Heart left ventricle (tissue), 13 donors: ENCODE data around the gene CTNND1.

Experiments used
- POLR2A ChIP-seq, 2 donors: fragments of 450-650 bp; IDR thresholded peaks; one replicate each; pipeline ENCODE4 v1.6.1; 2017; ENCODE audit warnings: antibody characterized with exemption in 2 of 2, mild to moderate bottlenecking in 2 of 2, moderate library complexity in 2 of 2
- TF ChIP-seq, protein P1 (sequence below), 12 donors: fragments of 200-600 bp; sonication (generic) in 4 of 12; IDR thresholded peaks; one replicate each; pipeline versions ENCODE4 v1.5.0 to v1.8.0; 2018 to 2022; ENCODE audit warnings: antibody characterized with exemption in 12 of 12, mild to moderate bottlenecking in 5 of 12
- donor health status: ischemic (EF 13 %, LVEDD 7.1; RV severe dilation, severe dysfunction).
- donor health status: DM: no; HTN: yes; CAD: no.
- donor health status: DM: no; HTN: no; CAD: no.
- donor health status: ischemic (EF 25% LVEDD 6.9; RV normal size, moderate dysfunction).
- donor health status: ischemic (EF 25% LVEDD 5.7; RV mildly dilated, moderate dysfunction).
- donor health status: ischemic (EF 35%, LVEDD 5.7; RV mildly dilated, moderate dysfunction).
- donor health status: nonischemic (EF 11% LVEDD 7.7; RV severe dilation, severe dysfunction).
- donor health status: DM: yes; HTN: yes; CAD: no.
- donor health status: PGD.
- donor health status: ischemic (EF 29% LVEDD 5.4; RV normal size, mild dysfunction).
- donor health status: nonischemic (EF 23%, LVEDD 6.1; RV moderate dilation, normal function).

GRCh38 chr11:57805780-57806179 is 44.2 kb downstream of the CTNND1 start:
- no peak for TF ChIP-seq POLR2A (IDR thresholded peaks at IDR 0.05)
- TF ChIP-seq, protein P1, sequence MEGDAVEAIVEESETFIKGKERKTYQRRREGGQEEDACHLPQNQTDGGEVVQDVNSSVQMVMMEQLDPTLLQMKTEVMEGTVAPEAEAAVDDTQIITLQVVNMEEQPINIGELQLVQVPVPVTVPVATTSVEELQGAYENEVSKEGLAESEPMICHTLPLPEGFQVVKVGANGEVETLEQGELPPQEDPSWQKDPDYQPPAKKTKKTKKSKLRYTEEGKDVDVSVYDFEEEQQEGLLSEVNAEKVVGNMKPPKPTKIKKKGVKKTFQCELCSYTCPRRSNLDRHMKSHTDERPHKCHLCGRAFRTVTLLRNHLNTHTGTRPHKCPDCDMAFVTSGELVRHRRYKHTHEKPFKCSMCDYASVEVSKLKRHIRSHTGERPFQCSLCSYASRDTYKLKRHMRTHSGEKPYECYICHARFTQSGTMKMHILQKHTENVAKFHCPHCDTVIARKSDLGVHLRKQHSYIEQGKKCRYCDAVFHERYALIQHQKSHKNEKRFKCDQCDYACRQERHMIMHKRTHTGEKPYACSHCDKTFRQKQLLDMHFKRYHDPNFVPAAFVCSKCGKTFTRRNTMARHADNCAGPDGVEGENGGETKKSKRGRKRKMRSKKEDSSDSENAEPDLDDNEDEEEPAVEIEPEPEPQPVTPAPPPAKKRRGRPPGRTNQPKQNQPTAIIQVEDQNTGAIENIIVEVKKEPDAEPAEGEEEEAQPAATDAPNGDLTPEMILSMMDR (IDR thresholded peaks at IDR 0.05) = no peak
